ENCODE data around the gene CASTOR2. TPM values are rescaled to one million over a fixed set of nuclear protein-coding genes. Genes with fewer than 3 reads are reported as not detected.

CASTOR2 gene
- total RNA-seq, 4 donors from 2014 or later = 3.7 to 17.1 (median 11.6) TPM

- no peak for TF ChIP-seq CTCF (IDR thresholded peaks at IDR 0.05; ENCODE audit: low read depth)
Observed at GRCh38 chr7:75055155-75055554, 90.7 kb downstream of the CASTOR2 start.

GRCh38 chr7:75055830-75056772 lies 91.6 kb downstream of the CASTOR2 start:
- TF ChIP-seq CTCF (IDR thresholded peaks at IDR 0.05; ENCODE audit: low read depth) = no peak

- no peak for TF ChIP-seq CTCF (IDR thresholded peaks at IDR 0.05; ENCODE audit: low read depth)
Observed at GRCh38 chr7:75058406-75058805, 93.9 kb downstream of the CASTOR2 start.

- no peak for TF ChIP-seq CTCF (IDR thresholded peaks at IDR 0.05; ENCODE audit: low read depth)
Observed at GRCh38 chr7:75064291-75064690, 99.8 kb downstream of the CASTOR2 start.

- TF ChIP-seq CTCF (IDR thresholded peaks at IDR 0.05; ENCODE audit: low read depth) = no peak
Observed at GRCh38 chr7:75064801-75065200, 100.3 kb downstream of the CASTOR2 start.

GRCh38 chr7:75066521-75066920 lies 102.0 kb downstream of the CASTOR2 start:
- no peak for TF ChIP-seq CTCF (IDR thresholded peaks at IDR 0.05; ENCODE audit: low read depth)

GRCh38 chr7:75072981-75073283 lies 108.4 kb downstream of the CASTOR2 start:
- no peak for TF ChIP-seq CTCF (IDR thresholded peaks at IDR 0.05; ENCODE audit: low read depth)

Other genes starting within 250 kb of the CASTOR2 start
- 1 to 10 TPM; 2.9 to 5.8 (median 4.3) TPM for gene NCF1, start 190.7 kb upstream of the CASTOR2 start, total RNA-seq
- gene GTF2IRD2, start 113.1 kb upstream of the CASTOR2 start, total RNA-seq = 10 to 100 TPM in 3 of 4 donors, 1 to 10 TPM in 1; 8.7 to 45.0 (median 28.4) TPM
- 10 to 100 TPM; 27.7 to 70.3 (median 34.5) TPM for gene RCC1L, start 109.1 kb downstream of the CASTOR2 start, total RNA-seq
- 10 to 100 TPM; 40.1 to 76.9 (median 53.6) TPM for gene GTF2IRD2B, start 127.9 kb downstream of the CASTOR2 start, total RNA-seq

Data from subcutaneous adipose tissue (tissue), 4 donors.